Mesenchymal stem cell (in vitro differentiated cells and primary cell): ENCODE results near the gene GAPT.

Experiments used
- DNase-seq: peaks from one replicate; pipeline ENCODE4 v3.0.0-alpha.2; 2013
- H2AFZ ChIP-seq: one replicate; pipeline ENCODE4 v1.6.1; 2013; ENCODE audit warnings: low read depth, mild to moderate bottlenecking, control low read depth, inconsistent platforms, low read length, moderate library complexity
- H2AK5ac ChIP-seq: 2 replicates; pipeline ENCODE4 v1.6.1; 2013; ENCODE audit warnings: low read length, moderate library complexity, mild to moderate bottlenecking, inconsistent platforms; ENCODE audit not compliant: severe bottlenecking
- H2BK120ac ChIP-seq: one replicate; pipeline ENCODE4 v1.6.1; 2013; ENCODE audit warnings: low read depth, mild to moderate bottlenecking, inconsistent platforms, low read length, moderate library complexity
- H2BK12ac ChIP-seq, 2 experiments: one replicate each; pipeline ENCODE4 v1.6.1; 2013; ENCODE audit warnings: inconsistent platforms in 2 of 2, low read length in 2 of 2, mild to moderate bottlenecking in 2 of 2, moderate library complexity in 2 of 2, control low read depth in 1 of 2
- H2BK15ac ChIP-seq: one replicate; pipeline ENCODE4 v1.6.1; 2013; ENCODE audit warnings: mild to moderate bottlenecking, low read depth, inconsistent platforms; ENCODE audit not compliant: poor library complexity, severe bottlenecking
- H2BK5ac ChIP-seq: 2 replicates; pipeline ENCODE4 v1.6.1; 2013; ENCODE audit warnings: low read depth, mild to moderate bottlenecking, low read length, control low read depth, inconsistent platforms; ENCODE audit not compliant: poor library complexity, severe bottlenecking
- H3K14ac ChIP-seq, 2 experiments: one replicate each; pipeline ENCODE4 v1.6.1; 2013; ENCODE audit warnings: inconsistent platforms in 2 of 2, low read length in 2 of 2, control low read depth in 1 of 2, mild to moderate bottlenecking in 1 of 2, moderate library complexity in 1 of 2
- H3K18ac ChIP-seq, 2 experiments: one replicate each; pipeline ENCODE4 v1.6.1; 2013; ENCODE audit warnings: inconsistent platforms in 2 of 2, low read length in 2 of 2, control low read depth in 1 of 2, low read depth in 1 of 2, mild to moderate bottlenecking in 1 of 2
- H3K23ac ChIP-seq, 2 experiments: one replicate each; pipeline ENCODE4 v1.6.1; 2013; ENCODE audit warnings: inconsistent platforms in 2 of 2, low read length in 2 of 2, mild to moderate bottlenecking in 2 of 2, moderate library complexity in 2 of 2, control low read depth in 1 of 2
- H3K27ac ChIP-seq: 2 replicates; pipeline ENCODE4 v1.5.1; 2013; ENCODE audit warnings: mild to moderate bottlenecking, moderate library complexity, low read length, control low read depth, inconsistent platforms; ENCODE audit not compliant: poor library complexity, severe bottlenecking
- H3K27me3 ChIP-seq, 2 experiments: 2 replicates each; pipeline versions ENCODE4 v1.6.1 to v1.7.0; 2013; ENCODE audit warnings: low read length in 2 of 2, mild to moderate bottlenecking in 2 of 2, moderate library complexity in 2 of 2, control low read depth in 1 of 2, inconsistent platforms in 1 of 2; ENCODE audit not compliant: control insufficient read depth in 1 of 2, insufficient read depth in 1 of 2
- H3K36me3 ChIP-seq, 2 experiments: 2 replicates each; pipeline versions ENCODE4 v1.6.1 to v1.7.0; 2013; ENCODE audit warnings: low read length in 2 of 2, control low read depth in 1 of 2, inconsistent platforms in 1 of 2, low read depth in 1 of 2, mild to moderate bottlenecking in 1 of 2; ENCODE audit not compliant: insufficient read depth in 2 of 2, control insufficient read depth in 1 of 2
- H3K4ac ChIP-seq, 2 experiments: one replicate each; pipeline ENCODE4 v1.6.1; 2013; ENCODE audit warnings: inconsistent platforms in 2 of 2, low read length in 2 of 2, mild to moderate bottlenecking in 2 of 2, moderate library complexity in 2 of 2, control low read depth in 1 of 2, low read depth in 1 of 2
- H3K4me1 ChIP-seq: 2 replicates; pipeline ENCODE4 v1.6.1; 2013; ENCODE audit warnings: low read depth, low read length, control low read depth; ENCODE audit not compliant: control insufficient read depth, insufficient read depth
- H3K4me2 ChIP-seq: 2 replicates; pipeline ENCODE4 v1.6.1; 2013; ENCODE audit warnings: low read length, mild to moderate bottlenecking, inconsistent platforms; ENCODE audit not compliant: poor library complexity, severe bottlenecking
- H3K4me3 ChIP-seq, 2 experiments: 2 replicates each; pipeline versions ENCODE4 v1.5.1 to v1.7.0; 2013; ENCODE audit warnings: low read length in 2 of 2, mild to moderate bottlenecking in 2 of 2, control low read depth in 1 of 2, low read depth in 1 of 2; ENCODE audit not compliant: insufficient read depth in 1 of 2
- H3K79me1 ChIP-seq: replicated peaks from 2 replicates; pipeline ENCODE4 v1.6.1; 2013; ENCODE audit warnings: mild to moderate bottlenecking, control low read depth, low read length, inconsistent platforms; ENCODE audit not compliant: poor library complexity, severe bottlenecking
- H3K9ac ChIP-seq: 2 replicates; pipeline ENCODE4 v1.7.0; 2013; ENCODE audit warnings: mild to moderate bottlenecking, low read length, moderate library complexity
- H3K9me3 ChIP-seq: 2 replicates; pipeline ENCODE4 v1.7.0; 2013; ENCODE audit warnings: mild to moderate bottlenecking, low read length; ENCODE audit not compliant: control insufficient read depth
- H4K8ac ChIP-seq: one replicate; pipeline ENCODE4 v1.6.1; 2013; ENCODE audit warnings: inconsistent platforms, mild to moderate bottlenecking, low read length, moderate library complexity
- H4K91ac ChIP-seq: one replicate; pipeline ENCODE4 v1.6.1; 2013; ENCODE audit warnings: mild to moderate bottlenecking, low read length, inconsistent platforms
- WGBS: methylation state at CpG from one replicate; pipeline ENCODE4 v1.1.7; 2013; ENCODE audit warnings: mixed read lengths; 5-methylcytosine and 5-hydroxymethylcytosine counted together

The GAPT gene

GRCh38 chr5:58456026-58456425 is 35.2 kb upstream of the GAPT start:
- no peak overlapping the region for H2AFZ ChIP-seq
- H3K4me3 ChIP-seq, result peak overlapping the region; percentile 54 to 82
- no peak overlapping the region for H4K91ac ChIP-seq
- H3K9ac ChIP-seq, result peak overlapping the region; percentile 40
- no peak overlapping the region for H3K4ac ChIP-seq
- no peak overlapping the region for H3K23ac ChIP-seq
- peaks cover 9 to 57% of the 10 kb centered on the region in 2 experiments for H3K36me3 ChIP-seq
- no peaks in the 10 kb centered on the region for H3K27me3 ChIP-seq
- H2BK120ac ChIP-seq, result no peak overlapping the region
- peak overlapping the region; percentile 90 for H3K4me2 ChIP-seq
- no peak for DNase-seq
- no peak overlapping the region for H2BK5ac ChIP-seq
- no peak overlapping the region for H2BK15ac ChIP-seq
- peaks cover 3% of the 10 kb centered on the region for H3K4me1 ChIP-seq
- 95% methylated on average over 2 of the region's 3 CpGs for WGBS
- no peak overlapping the region for H3K14ac ChIP-seq
- no peaks in the 10 kb centered on the region for H3K9me3 ChIP-seq
- H2AK5ac ChIP-seq, result no peak overlapping the region
- no peak overlapping the region for H2BK12ac ChIP-seq
- no peak overlapping the region for H4K8ac ChIP-seq
- peak overlapping the region; percentile 82 for H3K27ac ChIP-seq
- H3K18ac ChIP-seq, result no peak overlapping the region
- H3K79me1 ChIP-seq, result no peaks in the 10 kb centered on the region

- Histone ChIP-seq H3K79me1 (no peaks in the 10 kb centered on the region), H2AK5ac (no peak overlapping the region), H2BK5ac (no peak overlapping the region), H3K9ac (peak overlapping the region; percentile 92), H3K14ac (no peak overlapping the region), H3K9me3 (no peaks in the 10 kb centered on the region), H2BK15ac (no peak overlapping the region), H3K27ac (peak overlapping the region; percentile 66), H2AFZ (no peak overlapping the region), H4K91ac (no peak overlapping the region), H3K27me3 (no peaks in the 10 kb centered on the region), H3K36me3 (peaks cover 9 to 57% of the 10 kb centered on the region in 2 experiments), H3K23ac (no peak overlapping the region), H3K4me2 (peak overlapping the region; percentile 66), H3K4me1 (peaks cover 1% of the 10 kb centered on the region), H3K4ac (no peak overlapping the region), H2BK120ac (no peak overlapping the region), H3K4me3 (peak overlapping the region in 1 of 2 experiments; percentile 82), H4K8ac (no peak overlapping the region), H2BK12ac (no peak overlapping the region), H3K18ac (no peak overlapping the region)
- no CpG with 5 or more reads among the region's 1 CpG for WGBS
- no peak for DNase-seq
Measured at GRCh38 chr5:58456486-58456885, 34.7 kb upstream of the GAPT start.

GRCh38 chr5:58457050-58457449 is 34.2 kb upstream of the GAPT start:
- no peak overlapping the region for H3K4ac ChIP-seq
- no peak for DNase-seq
- 56% methylated on average over 4 of the region's 4 CpGs for WGBS
- H4K8ac ChIP-seq, result no peak overlapping the region
- H2BK15ac ChIP-seq, result no peak overlapping the region
- H2BK120ac ChIP-seq, result no peak overlapping the region
- H3K9ac ChIP-seq, result peak overlapping the region; percentile 92
- H3K9me3 ChIP-seq, result no peaks in the 10 kb centered on the region
- H3K18ac ChIP-seq, result no peak overlapping the region
- H3K4me2 ChIP-seq, result peak overlapping the region; percentile 64
- H3K27me3 ChIP-seq, result no peaks in the 10 kb centered on the region
- peaks cover 9 to 57% of the 10 kb centered on the region in 2 experiments for H3K36me3 ChIP-seq
- no peak overlapping the region for H2AK5ac ChIP-seq
- H3K79me1 ChIP-seq, result no peaks in the 10 kb centered on the region
- no peak overlapping the region for H3K14ac ChIP-seq
- H3K27ac ChIP-seq, result peak overlapping the region; percentile 98
- H2AFZ ChIP-seq, result no peak overlapping the region
- peak overlapping the region in 1 of 2 experiments; percentile 82 for H3K4me3 ChIP-seq
- H3K23ac ChIP-seq, result no peak overlapping the region
- H3K4me1 ChIP-seq, result peaks cover 1% of the 10 kb centered on the region
- no peak overlapping the region for H2BK5ac ChIP-seq
- H4K91ac ChIP-seq, result no peak overlapping the region
- H2BK12ac ChIP-seq, result no peak overlapping the region

DNA sequence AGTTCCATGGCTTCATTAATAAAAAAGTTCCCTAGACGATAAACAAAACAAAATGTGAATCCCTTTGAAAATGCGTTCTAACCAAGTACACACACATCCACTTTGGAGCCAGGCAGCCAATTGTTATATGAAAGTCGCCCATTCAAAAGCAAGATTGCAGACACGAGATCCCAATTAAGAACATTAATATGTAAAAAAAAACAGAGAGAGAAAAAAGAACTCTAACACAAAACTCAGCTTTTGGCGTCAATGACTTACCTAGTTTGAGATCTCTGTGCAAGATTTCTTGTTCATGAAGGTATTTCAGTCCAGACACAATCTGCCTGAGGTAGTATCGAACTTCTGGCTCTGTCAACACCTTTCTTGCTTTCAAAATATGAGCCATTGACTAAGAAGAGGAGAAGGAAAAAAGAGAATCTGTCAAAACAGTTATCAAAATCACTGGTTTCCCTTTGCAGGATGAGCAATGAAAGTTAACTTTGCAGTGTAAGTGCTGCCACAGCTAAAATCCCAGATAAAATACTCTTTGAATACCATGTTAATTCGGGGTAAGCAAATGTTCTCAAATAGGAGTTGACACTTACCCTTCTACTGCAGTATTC is 33.0 kb upstream of the GAPT start:
- no peak overlapping the region for H2BK12ac ChIP-seq
- 0% methylated on average over 3 of the region's 7 CpGs for WGBS
- peak overlapping the region; percentile 20 to 82 for H3K4me3 ChIP-seq
- H3K9ac ChIP-seq, result peak overlapping the region; percentile 92
- peak overlapping the region; percentile 59 for H3K4me2 ChIP-seq
- peaks cover 6 to 48% of the 10 kb centered on the region in 2 experiments for H3K36me3 ChIP-seq
- H3K14ac ChIP-seq, result no peak overlapping the region
- H4K8ac ChIP-seq, result no peak overlapping the region
- no peak overlapping the region for H2BK15ac ChIP-seq
- no peak for DNase-seq
- H2BK5ac ChIP-seq, result no peak overlapping the region
- H2AK5ac ChIP-seq, result no peak overlapping the region
- H3K79me1 ChIP-seq, result no peaks in the 10 kb centered on the region
- no peak overlapping the region for H3K4ac ChIP-seq
- no peak overlapping the region for H3K18ac ChIP-seq
- H3K27ac ChIP-seq, result peak overlapping the region; percentile 98
- H3K27me3 ChIP-seq, result no peaks in the 10 kb centered on the region
- H2AFZ ChIP-seq, result no peak overlapping the region
- no peak overlapping the region for H2BK120ac ChIP-seq
- H4K91ac ChIP-seq, result no peak overlapping the region
- no peaks in the 10 kb centered on the region for H3K9me3 ChIP-seq
- no peak overlapping the region for H3K23ac ChIP-seq
- no peaks in the 10 kb centered on the region for H3K4me1 ChIP-seq
